ENCODE data around the gene GSS.

Gene GSS

GRCh38 chr20:35002426-35003210, 47.0 kb upstream of the GSS start:
- no peaks in the 10 kb centered on the region for H3K79me2 ChIP-seq
- no peak overlapping the region for H3K27ac ChIP-seq
- H3K27me3 ChIP-seq (ENCODE audit: control insufficient read depth, insufficient read depth, low read length), result no peaks in the 10 kb centered on the region
- H3K9me3 ChIP-seq (ENCODE audit: control insufficient read depth, low read length), result no peaks in the 10 kb centered on the region
- no peak overlapping the region for H2AFZ ChIP-seq
- H3K9ac ChIP-seq, result no peak overlapping the region
- TF ChIP-seq, protein P1, sequence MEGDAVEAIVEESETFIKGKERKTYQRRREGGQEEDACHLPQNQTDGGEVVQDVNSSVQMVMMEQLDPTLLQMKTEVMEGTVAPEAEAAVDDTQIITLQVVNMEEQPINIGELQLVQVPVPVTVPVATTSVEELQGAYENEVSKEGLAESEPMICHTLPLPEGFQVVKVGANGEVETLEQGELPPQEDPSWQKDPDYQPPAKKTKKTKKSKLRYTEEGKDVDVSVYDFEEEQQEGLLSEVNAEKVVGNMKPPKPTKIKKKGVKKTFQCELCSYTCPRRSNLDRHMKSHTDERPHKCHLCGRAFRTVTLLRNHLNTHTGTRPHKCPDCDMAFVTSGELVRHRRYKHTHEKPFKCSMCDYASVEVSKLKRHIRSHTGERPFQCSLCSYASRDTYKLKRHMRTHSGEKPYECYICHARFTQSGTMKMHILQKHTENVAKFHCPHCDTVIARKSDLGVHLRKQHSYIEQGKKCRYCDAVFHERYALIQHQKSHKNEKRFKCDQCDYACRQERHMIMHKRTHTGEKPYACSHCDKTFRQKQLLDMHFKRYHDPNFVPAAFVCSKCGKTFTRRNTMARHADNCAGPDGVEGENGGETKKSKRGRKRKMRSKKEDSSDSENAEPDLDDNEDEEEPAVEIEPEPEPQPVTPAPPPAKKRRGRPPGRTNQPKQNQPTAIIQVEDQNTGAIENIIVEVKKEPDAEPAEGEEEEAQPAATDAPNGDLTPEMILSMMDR (IDR thresholded peaks at IDR 0.05), result no peak
- no peaks in the 10 kb centered on the region for H3K36me3 ChIP-seq (ENCODE audit: control insufficient read depth, insufficient read depth, low read length)
- no peak overlapping the region for H3K4me3 ChIP-seq (ENCODE audit: low read depth, low read length)
- H3K4me2 ChIP-seq (ENCODE audit: low read length), result no peak overlapping the region
- no peaks in the 10 kb centered on the region for H3K4me1 ChIP-seq

GRCh38 chr20:35001596-35002362, 46.2 kb upstream of the GSS start:
- Histone ChIP-seq H3K27me3 (ENCODE audit: control insufficient read depth, insufficient read depth, low read length) (no peaks in the 10 kb centered on the region), H3K4me3 (ENCODE audit: low read depth, low read length) (no peak overlapping the region), H2AFZ (no peak overlapping the region), H3K4me1 (no peaks in the 10 kb centered on the region), H3K4me2 (ENCODE audit: low read length) (no peak overlapping the region), H3K9ac (no peak overlapping the region), H3K9me3 (ENCODE audit: control insufficient read depth, low read length) (no peaks in the 10 kb centered on the region), H3K79me2 (no peaks in the 10 kb centered on the region), H3K36me3 (ENCODE audit: control insufficient read depth, insufficient read depth, low read length) (no peaks in the 10 kb centered on the region), H3K27ac (no peak overlapping the region)
- TF ChIP-seq, protein P1 (IDR thresholded peaks at IDR 0.05), result no peak

DNA sequence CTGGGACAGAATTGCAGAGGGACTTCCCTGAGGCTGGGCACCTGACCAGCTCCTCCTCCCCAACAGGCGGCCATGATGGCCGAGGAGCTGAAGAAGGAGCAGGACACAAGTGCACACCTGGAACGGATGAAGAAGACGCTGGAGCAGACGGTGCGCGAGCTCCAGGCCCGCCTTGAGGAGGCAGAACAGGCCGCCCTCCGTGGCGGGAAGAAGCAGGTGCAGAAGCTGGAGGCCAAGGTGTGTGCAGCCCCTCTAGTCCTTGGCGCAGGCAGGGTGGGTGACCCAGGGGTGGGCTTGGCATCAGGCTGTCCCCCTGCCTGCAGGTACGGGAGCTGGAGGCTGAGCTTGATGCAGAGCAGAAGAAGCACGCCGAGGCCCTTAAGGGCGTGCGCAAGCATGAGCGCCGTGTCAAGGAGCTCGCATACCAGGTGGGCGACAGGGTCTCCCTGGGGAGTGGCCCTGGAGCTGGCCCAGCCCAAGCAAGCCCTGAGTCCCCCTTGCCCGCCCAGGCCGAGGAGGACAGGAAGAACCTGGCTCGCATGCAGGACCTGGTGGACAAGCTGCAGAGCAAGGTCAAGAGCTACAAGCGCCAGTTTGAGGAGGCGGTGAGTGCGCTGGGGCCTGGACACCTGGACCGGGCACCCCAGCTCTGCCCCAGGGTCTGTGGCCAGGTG, 45.5 kb upstream of the GSS start:
- Histone ChIP-seq H3K27ac (no peak overlapping the region), H3K4me1 (no peaks in the 10 kb centered on the region), H3K79me2 (no peaks in the 10 kb centered on the region), H3K9me3 (ENCODE audit: control insufficient read depth, low read length) (no peaks in the 10 kb centered on the region), H3K36me3 (ENCODE audit: control insufficient read depth, insufficient read depth, low read length) (no peaks in the 10 kb centered on the region), H3K4me3 (ENCODE audit: low read depth, low read length) (no peak overlapping the region), H3K9ac (no peak overlapping the region), H2AFZ (no peak overlapping the region), H3K4me2 (ENCODE audit: low read length) (no peak overlapping the region), H3K27me3 (ENCODE audit: control insufficient read depth, insufficient read depth, low read length) (no peaks in the 10 kb centered on the region)
- TF ChIP-seq, protein P1 (IDR thresholded peaks at IDR 0.05), result no peak

GRCh38 chr20:35000311-35000921, 44.8 kb upstream of the GSS start:
- no peak overlapping the region for H3K4me2 ChIP-seq (ENCODE audit: low read length)
- no peak overlapping the region for H2AFZ ChIP-seq
- no peaks in the 10 kb centered on the region for H3K4me1 ChIP-seq
- H3K27me3 ChIP-seq (ENCODE audit: control insufficient read depth, insufficient read depth, low read length), result no peaks in the 10 kb centered on the region
- no peaks in the 10 kb centered on the region for H3K36me3 ChIP-seq (ENCODE audit: control insufficient read depth, insufficient read depth, low read length)
- H3K9me3 ChIP-seq (ENCODE audit: control insufficient read depth, low read length), result no peaks in the 10 kb centered on the region
- no peaks in the 10 kb centered on the region for H3K79me2 ChIP-seq
- no peak overlapping the region for H3K4me3 ChIP-seq (ENCODE audit: low read depth, low read length)
- TF ChIP-seq, protein P1 (IDR thresholded peaks at IDR 0.05), result no peak
- no peak overlapping the region for H3K9ac ChIP-seq
- H3K27ac ChIP-seq, result no peak overlapping the region
